Muscle of arm (tissue), 14 donors: ENCODE results near the gene SPP1. TPM values are rescaled to one million over a fixed set of nuclear protein-coding genes. Genes with fewer than 3 reads are reported as not detected.
"Not testable (repeated sequence)": the region's sequence is repeated elsewhere in the genome, so short reads cannot be mapped to it uniquely, and the experiment has no call there.

Experiments used
- DNase-seq: peaks from one replicate; pipeline ENCODE4 v3.0.0-alpha.2; 2013
- long read RNA-seq, 11 donors: transcript quantifications; one replicate each; lab custom pipeline, GENCODE V29; 2026
- polyA plus RNA-seq, 12 donors: library from polyadenylated mRNA; unstranded; fragments of 120-200 nt; gene quantifications; one replicate each; pipeline ENCODE4 v1.2.1, GENCODE V29; 2013; ENCODE audit not compliant: insufficient read length in 12 of 12

SPP1 gene
- 100 to 1,000 TPM in 5 of 12 donors, 10 to 100 TPM in 6, not detected in 1; 33.7 to 365 (median 95.1) TPM for polyA plus RNA-seq
- long read RNA-seq, donor 1, transcript SPP1-203 (7 exons, 1,473 nt): major isoform, 10 of 24 reads
- long read RNA-seq, donor 1, partial matches to known transcripts: 7 of 24 reads
- long read RNA-seq, donor 1, other reads (novel, unspliced or antisense): 0 of 24 reads
- long read RNA-seq, donor 2, transcript SPP1-203 (7 exons, 1,473 nt): major isoform, 34 of 66 reads
- long read RNA-seq, donor 2, transcript SPP1-201 (6 exons, 1,581 nt): minor isoform, 11 of 66 reads
- long read RNA-seq, donor 2, partial matches to known transcripts: 19 of 66 reads
- long read RNA-seq, donor 2, other reads (novel, unspliced or antisense): 0 of 66 reads
- long read RNA-seq, donor 3, partial matches to known transcripts: 0 of 5 reads
- long read RNA-seq, donor 3, other reads (novel, unspliced or antisense): 0 of 5 reads
- long read RNA-seq, donor 4, transcript SPP1-203 (7 exons, 1,473 nt): major isoform, 11 of 14 reads
- long read RNA-seq, donor 4, partial matches to known transcripts: 0 of 14 reads
- long read RNA-seq, donor 4, other reads (novel, unspliced or antisense): 0 of 14 reads
- long read RNA-seq, donor 5, transcript SPP1-203 (7 exons, 1,473 nt): major isoform, 19 of 35 reads
- long read RNA-seq, donor 5, transcript SPP1-201 (6 exons, 1,581 nt): minor isoform, 6 of 35 reads
- long read RNA-seq, donor 5, partial matches to known transcripts: 7 of 35 reads
- long read RNA-seq, donor 5, other reads (novel, unspliced or antisense): 0 of 35 reads
- long read RNA-seq, donor 6, transcript SPP1-203 (7 exons, 1,473 nt): major isoform, 12 of 18 reads
- long read RNA-seq, donor 6, partial matches to known transcripts: 0 of 18 reads
- long read RNA-seq, donor 6, other reads (novel, unspliced or antisense): 0 of 18 reads
- long read RNA-seq, donor 7, transcript SPP1-203 (7 exons, 1,473 nt): major isoform, 9 of 18 reads
- long read RNA-seq, donor 7, partial matches to known transcripts: 6 of 18 reads
- long read RNA-seq, donor 7, other reads (novel, unspliced or antisense): 0 of 18 reads
- long read RNA-seq, donor 8, transcript SPP1-201 (6 exons, 1,581 nt): minor isoform, 6 of 39 reads
- long read RNA-seq, donor 8, transcript SPP1-203 (7 exons, 1,473 nt): major isoform, 20 of 39 reads
- long read RNA-seq, donor 8, partial matches to known transcripts: 12 of 39 reads
- long read RNA-seq, donor 8, other reads (novel, unspliced or antisense): 0 of 39 reads
- long read RNA-seq, donor 9, transcript SPP1-203 (7 exons, 1,473 nt): major isoform, 28 of 43 reads
- long read RNA-seq, donor 9, transcript SPP1-201 (6 exons, 1,581 nt): minor isoform, 6 of 43 reads
- long read RNA-seq, donor 9, partial matches to known transcripts: 7 of 43 reads
- long read RNA-seq, donor 9, other reads (novel, unspliced or antisense): 0 of 43 reads
- long read RNA-seq, donor 10, transcript SPP1-203 (7 exons, 1,473 nt): major isoform, 10 of 11 reads
- long read RNA-seq, donor 10, partial matches to known transcripts: 0 of 11 reads
- long read RNA-seq, donor 10, other reads (novel, unspliced or antisense): 0 of 11 reads
- long read RNA-seq, donor 11, transcript SPP1-201 (6 exons, 1,581 nt): minor isoform, 13 of 41 reads
- long read RNA-seq, donor 11, transcript SPP1-203 (7 exons, 1,473 nt): major isoform, 25 of 41 reads
- long read RNA-seq, donor 11, partial matches to known transcripts: 0 of 41 reads
- long read RNA-seq, donor 11, other reads (novel, unspliced or antisense): 0 of 41 reads

- peak; percentile 9 for DNase-seq
Observed at GRCh38 chr4:87975466-87975865, at the start of gene SPP1. Gene SPP1, plus strand, starts transcription at chr4:87975714. Its CDS starts 1,182 bp downstream, at chr4:87976896.

GRCh38 chr4:87926554-87927098 lies 48.9 kb upstream of the SPP1 start:
- DNase-seq: no peak

GRCh38 chr4:87930629-87931028 lies 44.9 kb upstream of the SPP1 start:
- no peak for DNase-seq

GRCh38 chr4:87931932-87932331 lies 43.6 kb upstream of the SPP1 start:
- no peak for DNase-seq

- DNase-seq: no peak
Observed at GRCh38 chr4:87932718-87933141, 42.8 kb upstream of the SPP1 start.

- no peak for DNase-seq
Observed at GRCh38 chr4:87933337-87933736, 42.2 kb upstream of the SPP1 start.

GRCh38 chr4:87934157-87934704 lies 41.3 kb upstream of the SPP1 start:
- DNase-seq: no peak

GRCh38 chr4:87934973-87935372 lies 40.5 kb upstream of the SPP1 start:
- DNase-seq: no peak

- not testable (repeated sequence) for DNase-seq
Observed at GRCh38 chr4:87935954-87936353, 39.6 kb upstream of the SPP1 start.

GRCh38 chr4:87937523-87937922 lies 38.0 kb upstream of the SPP1 start:
- no peak for DNase-seq

GRCh38 chr4:87938746-87939145 lies 36.8 kb upstream of the SPP1 start:
- DNase-seq: no peak

- DNase-seq: no peak
Observed at GRCh38 chr4:87939978-87940690, 35.4 kb upstream of the SPP1 start.

GRCh38 chr4:87940809-87941208 lies 34.7 kb upstream of the SPP1 start:
- DNase-seq: not testable (repeated sequence)

- DNase-seq: no peak
Observed at GRCh38 chr4:87941537-87942392, 33.7 kb upstream of the SPP1 start.

GRCh38 chr4:87943660-87944149 lies 31.8 kb upstream of the SPP1 start:
- no peak for DNase-seq

GRCh38 chr4:87944967-87945366 lies 30.5 kb upstream of the SPP1 start:
- DNase-seq: no peak

- DNase-seq: no peak
Observed at GRCh38 chr4:87946766-87947165, 28.7 kb upstream of the SPP1 start.
